ENCODE data around the gene TIMM23.

Gene TIMM23

GRCh38 chr10:46002916-46003693 is 30.8 kb downstream of the TIMM23 start:
- TF ChIP-seq CTCF (conservative IDR thresholded peaks at IDR 0.05), result no peak
- H3K27ac ChIP-seq, result no peak overlapping the region

DNA sequence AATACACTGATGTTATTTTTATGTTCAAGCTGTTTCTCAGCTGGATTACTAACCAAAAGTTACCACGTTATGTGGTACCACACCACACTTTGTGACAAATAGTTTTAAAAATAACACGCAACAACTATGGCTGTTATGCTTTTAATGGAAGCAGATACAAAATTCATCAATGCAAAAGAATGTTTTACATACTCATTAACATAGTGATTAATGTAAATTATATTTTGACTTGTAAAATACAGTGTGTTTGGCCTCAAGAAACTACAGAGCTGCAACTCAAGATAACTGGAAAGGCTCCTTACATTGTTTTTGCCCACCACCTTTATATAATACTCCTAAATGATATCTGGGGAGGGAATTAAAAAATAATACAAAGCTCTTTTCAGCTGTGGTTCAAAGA is 32.7 kb downstream of the TIMM23 start:
- no peak overlapping the region for H3K27ac ChIP-seq
- TF ChIP-seq CTCF (conservative IDR thresholded peaks at IDR 0.05), result no peak

- H3K27ac ChIP-seq, result no peak overlapping the region
- TF ChIP-seq CTCF (conservative IDR thresholded peaks at IDR 0.05), result no peak
Measured at GRCh38 chr10:46005383-46005782, 33.1 kb downstream of the TIMM23 start.

DNA sequence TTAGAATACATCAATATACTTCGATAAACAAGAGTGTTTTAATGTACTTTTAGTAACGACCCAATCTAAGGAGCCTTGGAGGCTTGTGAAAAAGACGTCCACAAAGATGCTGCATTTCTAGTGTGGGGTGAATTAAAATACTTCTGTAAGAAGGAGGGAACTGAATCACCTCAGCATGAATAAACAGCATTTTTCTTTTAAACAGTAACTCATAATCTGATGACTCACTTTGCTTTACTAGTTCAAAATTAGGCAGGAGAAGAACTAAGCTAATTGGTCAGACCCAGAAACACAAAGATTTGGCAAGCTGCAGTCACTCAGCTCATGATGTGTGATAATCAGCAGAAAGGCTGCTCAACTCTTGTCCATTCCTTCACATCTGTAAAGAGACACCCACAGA is 33.9 kb downstream of the TIMM23 start:
- H3K27ac ChIP-seq, result no peak overlapping the region
- TF ChIP-seq CTCF (conservative IDR thresholded peaks at IDR 0.05), result no peak

DNA sequence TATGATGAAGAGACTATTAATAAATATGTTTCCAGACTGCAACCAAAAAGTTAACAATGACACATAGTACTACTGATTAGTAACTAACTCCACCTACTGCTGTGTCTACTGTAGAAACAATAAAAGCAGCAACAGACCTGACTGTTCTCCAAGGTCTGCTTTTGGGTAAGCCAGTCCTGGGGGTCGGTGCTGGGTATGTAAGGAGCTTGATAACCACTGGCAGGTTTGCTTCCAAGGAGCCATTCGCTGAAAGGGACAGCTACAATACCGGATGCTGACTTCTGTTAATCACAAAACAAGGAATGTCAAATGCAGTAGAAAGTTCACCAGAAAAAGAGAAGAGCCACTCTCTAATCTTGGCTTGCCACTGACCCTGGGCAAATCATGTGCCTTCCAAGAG is 40.5 kb downstream of the TIMM23 start:
- H3K27ac ChIP-seq, result no peak overlapping the region

DNA sequence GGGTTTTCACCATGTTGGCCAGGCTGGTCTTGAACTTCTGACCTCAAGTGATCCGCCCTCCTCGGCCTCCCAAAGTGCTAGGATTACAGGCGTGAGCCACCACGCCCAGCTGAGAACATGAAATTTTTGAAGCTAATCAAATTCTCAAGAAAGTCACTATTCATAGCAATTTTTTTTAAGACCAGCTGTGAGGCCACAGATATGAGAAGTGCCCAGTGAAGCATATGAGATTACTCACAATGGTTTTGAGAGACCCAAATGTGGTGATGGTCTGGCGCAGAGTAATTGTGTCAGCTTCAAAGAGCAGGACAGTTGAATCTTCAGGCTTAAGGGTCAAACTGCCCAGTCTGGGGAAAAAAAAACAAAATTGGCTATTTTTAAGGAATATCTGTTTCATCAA is 41.9 kb downstream of the TIMM23 start:
- TF ChIP-seq CTCF (conservative IDR thresholded peaks at IDR 0.05), result no peak
- H3K27ac ChIP-seq, result no peak overlapping the region

More for the DNA sequence above, 40.5 kb downstream of the TIMM23 start:
- TF ChIP-seq CTCF (conservative IDR thresholded peaks at IDR 0.05), result no peak

DNA sequence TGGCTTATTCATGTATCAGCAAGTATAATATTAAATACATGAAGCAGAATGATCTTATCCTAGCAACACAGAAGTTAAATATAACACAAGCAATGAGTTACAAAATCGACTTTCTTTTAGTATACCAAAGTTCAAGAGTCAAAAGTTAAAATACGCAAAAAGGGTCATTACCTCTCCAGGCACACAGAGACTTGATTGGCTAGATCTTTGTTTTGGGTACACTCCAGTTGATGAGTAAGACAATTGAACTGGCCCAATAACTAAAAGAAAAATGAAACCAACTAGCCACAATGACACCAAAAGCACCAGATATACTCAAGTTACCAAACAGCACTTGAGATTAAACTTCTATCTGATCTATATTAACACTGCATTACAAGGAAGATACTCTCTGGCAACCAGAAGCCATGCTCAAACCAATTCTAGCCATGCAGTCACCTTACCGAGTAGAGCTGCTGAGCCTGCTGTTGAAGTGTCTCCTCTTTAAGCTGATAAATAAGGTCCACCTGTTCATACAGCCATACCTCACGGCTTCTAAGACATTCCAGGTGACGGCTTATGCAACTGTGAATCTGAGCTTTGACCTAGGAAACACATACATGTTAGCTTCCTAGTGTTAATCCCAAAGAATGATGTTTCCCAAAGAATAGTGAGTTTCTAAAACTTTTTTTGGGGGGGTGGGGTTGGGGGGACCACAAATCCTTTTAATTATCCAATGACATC is 42.6 kb downstream of the TIMM23 start:
- H3K27ac ChIP-seq, result no peak overlapping the region
- no peak for TF ChIP-seq CTCF (conservative IDR thresholded peaks at IDR 0.05)
